NOMO-1 treated with DMSO at 0.1 percent for 48 hours (cell line): Measurements from ENCODE around the gene FUT3.

Experiments used
- DNase-seq: peaks from one replicate; lab custom pipeline; 2025; ENCODE audit not compliant: unreplicated experiment; lab: John Stamatoyannopoulos, UW

Gene FUT3

DNA sequence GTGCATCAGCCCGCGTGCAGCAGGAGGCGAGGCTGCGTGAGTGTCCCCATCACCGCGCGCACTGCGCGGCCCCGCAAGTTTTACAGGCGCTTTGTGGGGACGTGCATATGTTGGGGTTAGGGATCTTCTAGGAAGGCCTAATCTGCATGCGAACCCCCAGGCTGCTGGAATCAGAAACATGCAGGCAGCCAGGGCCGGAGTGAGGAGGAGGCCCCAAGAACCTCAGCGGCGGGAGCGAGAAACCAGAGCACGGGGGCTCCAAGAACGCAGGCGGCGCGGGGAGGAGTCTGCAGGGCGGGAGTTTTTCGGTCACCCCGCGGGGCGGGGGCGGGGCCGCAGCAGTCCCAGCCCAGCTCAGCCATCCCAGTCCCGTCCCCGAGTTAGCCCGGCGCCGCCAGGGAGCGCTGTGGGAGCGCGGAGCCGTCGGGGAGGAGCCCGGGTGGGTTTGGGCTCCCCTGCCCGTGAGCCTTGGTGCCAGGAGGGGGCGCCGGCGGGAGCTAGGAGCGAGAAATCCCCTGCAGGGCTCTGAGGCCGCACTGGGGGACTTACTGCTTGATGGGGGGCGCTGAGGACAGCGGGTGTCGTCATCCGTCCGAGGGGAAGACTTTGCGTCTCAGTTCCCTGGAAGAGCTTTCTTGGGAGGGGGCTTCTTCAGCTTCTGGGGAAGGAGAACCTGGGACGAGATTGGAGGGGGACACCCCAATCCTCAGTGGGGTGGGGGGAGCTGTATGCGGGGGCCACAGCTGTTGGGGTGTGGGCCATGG lies 47.3 kb downstream of the FUT3 start:
- peak; percentile 90 for DNase-seq

DNA sequence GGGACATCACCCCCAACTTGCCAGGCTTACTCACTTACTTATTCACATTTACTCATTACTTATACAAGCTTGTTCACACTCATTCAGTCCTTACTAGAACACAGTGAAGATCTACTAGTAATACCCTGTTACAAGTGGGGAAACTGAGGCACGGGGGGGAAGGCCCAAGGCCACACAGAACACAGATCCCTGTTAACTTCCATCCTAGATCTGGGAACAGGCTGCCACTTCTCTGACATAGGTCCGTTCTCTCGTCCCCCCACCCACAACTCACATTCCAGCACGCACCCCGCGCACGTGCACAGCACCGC lies 47.9 kb downstream of the FUT3 start:
- no peak for DNase-seq

DNA sequence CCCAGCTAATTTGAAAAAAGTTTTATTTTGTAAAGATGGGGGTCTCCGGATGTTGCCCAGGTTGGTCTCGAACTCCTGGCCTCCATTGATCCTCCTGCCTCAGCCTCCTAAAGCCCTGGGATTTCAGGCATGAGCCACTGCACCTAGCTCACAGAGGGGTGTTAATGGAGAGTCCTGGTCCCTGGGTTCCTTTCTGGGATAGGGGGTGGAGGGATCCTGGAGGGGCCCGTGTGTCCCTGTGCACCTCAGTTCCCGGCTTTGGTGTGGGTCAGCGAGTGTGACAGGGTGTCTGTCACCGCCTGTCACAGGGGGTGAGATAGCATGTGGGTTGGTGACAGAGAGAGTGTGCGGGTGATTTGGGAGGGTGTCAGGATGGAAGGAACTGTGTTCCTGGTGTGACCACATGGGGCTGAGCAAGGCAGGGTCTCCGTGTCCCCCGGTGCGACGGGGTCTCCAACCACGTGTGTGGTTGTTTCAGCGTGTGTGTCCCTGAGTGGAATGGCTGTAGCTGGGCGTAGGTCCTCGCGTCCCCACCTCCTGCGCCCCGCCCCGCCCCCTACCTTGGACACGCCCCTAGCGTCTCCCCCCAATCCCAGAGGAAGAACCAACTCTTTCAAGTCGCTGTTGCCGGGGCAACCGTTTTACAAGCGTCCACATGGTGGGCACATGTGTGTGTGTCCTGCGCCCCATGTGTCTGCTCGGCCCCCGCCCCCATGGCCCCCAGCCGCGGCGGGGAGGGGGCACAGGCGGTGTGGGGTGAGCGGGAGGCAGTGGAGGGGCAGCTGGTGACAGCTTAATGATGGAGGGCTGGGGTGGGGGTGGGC lies 49.2 kb downstream of the FUT3 start:
- DNase-seq, result no peak

DNA sequence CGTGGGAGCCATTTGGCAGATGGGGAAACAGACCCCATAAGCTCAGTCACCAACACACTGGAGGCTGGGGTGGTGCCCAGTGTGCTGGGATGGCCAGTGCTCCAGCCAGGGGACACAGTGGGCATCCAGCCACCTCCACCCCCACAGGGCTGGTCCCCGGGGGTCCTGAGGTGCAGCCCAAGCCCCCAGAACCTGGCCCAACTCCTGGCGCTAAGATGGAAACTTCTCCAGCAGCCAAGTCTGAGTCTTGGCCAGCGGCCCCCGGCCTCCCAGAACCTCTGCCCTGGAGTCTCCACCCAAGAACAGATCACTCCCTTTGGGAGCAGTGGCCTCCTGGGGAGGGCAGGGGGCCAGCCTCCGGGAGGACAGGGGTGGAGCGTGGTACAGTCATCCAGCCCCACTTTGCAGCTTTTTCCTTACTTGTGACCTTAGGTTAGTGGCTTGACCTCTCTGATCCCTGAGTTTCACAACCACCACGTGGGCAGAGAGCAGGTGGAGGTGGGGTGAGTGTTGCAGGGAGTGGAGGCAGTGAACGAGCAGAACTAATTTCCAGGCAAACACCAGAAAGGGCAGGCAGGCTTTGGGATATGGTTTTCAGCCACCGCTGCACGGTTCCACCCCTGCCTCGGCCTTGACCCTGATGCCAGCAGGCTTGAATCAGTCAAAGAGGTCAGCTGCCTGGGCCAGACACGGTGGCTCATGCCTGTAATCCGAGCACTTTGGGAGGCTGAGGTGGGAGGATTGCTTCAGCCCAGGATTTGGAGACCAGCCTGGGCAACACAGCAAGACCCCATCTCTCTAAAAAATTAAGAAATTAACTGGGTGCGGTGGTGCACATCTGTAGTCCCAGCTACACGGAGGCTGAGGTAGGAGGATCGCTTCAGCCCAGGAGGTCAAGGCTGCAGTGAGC lies 50.6 kb downstream of the FUT3 start:
- no peak for DNase-seq

DNA sequence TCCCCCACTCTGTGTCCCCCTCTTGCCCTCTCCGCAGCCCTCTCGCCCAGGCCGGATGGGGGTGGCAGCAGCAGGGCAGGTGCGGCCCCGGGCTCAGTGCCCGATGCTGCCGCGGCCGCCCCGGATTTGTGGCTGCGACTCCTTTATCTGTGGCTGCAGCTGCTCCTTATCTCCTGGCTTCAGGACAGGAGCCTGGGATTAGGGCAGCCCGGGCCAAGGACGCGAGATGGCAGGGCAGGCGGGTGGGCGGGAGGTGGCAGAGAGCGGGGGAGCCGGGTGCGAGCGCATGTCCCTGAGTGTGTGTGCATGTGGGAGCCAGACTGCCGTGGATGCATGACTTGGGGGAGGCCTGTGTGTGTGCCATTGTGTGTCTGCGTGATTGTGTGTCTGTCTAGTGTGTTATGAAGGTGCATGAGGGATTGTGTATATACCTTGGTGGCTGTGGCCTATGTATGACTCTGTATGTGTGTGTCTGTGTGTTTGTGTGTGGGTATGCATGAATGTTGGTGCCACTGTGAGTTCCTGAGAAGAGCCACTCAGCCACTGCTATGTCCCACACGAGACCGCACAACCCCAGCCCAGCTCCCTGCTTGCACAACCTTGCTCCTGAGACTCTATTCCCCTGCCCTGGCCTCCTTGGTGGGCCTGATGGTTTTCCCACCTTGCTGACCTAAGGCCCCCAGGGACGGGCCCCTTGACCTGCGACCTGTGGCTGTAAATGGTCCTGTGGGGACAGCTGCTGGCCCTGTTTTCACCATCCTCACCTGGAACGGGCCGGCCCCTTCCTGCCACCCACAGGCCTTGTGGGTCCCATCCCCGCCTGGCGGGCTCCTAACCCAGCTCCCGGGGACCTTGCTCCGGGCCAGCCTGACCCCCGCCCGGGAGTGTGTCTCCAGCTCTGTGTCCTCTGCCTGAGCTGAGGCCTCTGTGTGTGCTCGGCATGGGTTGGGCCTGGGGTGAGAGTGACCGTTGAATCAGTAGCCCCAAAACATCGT lies 51.7 kb downstream of the FUT3 start:
- DNase-seq, result no peak

DNA sequence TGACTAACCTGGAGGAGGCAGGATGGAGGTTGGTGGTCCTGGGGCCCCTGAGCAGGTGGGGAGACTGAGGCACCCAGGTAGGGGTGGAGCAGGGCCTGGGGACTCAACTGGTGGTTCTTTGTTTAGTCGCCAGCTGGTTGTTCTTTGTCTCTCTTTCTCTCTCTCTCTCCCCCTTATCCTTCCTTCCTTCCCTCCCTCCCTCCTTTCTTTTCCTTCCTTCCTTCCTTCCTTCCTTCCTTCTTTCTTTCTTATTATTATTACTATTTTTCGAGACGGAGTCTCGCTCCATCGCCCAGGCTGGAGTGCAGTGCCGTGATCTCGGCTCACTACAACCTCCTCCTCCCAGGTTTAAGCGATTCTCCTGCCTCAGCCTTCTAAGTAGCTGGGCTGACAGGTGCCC lies 53.0 kb downstream of the FUT3 start:
- no peak for DNase-seq

DNA sequence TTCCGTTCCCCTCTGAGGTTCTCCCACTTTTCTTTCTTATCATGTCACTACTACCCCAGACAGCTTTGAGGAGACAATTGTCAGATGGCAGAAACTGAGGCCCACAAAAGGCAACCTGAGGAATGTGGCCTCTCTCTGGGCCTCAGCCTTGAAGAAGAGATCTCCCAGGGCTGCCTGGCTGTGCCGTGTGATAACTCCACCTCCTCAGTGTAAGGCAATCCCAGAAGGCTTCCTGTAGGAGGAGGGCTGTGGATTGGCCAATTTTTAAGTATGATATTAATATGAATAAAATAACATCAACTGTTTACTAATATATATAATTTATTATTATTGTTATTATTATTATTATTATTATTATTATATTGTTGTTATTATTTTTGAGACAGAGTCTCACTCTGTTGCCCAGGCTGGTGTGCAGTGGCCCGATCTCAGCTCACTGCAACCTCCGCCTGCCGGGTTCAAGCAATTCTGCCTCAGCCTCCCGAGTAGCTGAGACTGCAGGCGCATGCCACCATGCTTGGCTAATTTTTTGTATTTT lies 55.8 kb downstream of the FUT3 start:
- no peak for DNase-seq

DNA sequence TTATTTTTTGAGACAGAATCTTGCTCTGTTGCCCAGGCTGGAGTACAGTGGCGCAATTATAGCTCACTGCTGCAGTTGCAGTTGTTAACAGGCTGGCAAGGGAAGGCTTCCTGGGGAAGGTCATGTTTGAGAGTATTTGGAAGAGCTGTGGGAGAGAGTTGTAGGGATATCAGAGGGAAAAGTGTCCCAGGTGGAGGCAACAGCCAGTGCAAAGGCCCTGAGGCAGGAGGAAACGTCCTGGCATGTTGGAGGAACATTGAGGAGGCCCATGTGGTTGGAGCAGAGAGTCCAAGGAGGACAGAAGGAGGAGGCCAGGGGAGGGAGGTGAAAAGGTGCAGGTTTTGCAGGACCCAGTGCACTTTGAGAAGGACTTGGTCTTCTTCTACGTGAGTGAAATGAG lies 58.1 kb downstream of the FUT3 start:
- DNase-seq, result no peak
